Stimulated activated naive CD8-positive, alpha-beta T cell treated with anti-CD3 and anti-CD28 coated beads, Interleukin-15, amount 100 ng/mL, for 72 hours (primary cell): Measurements from ENCODE around the gene ZNF653.

Experiments
- ATAC-seq: fragments of 150-1000 bp; cut with Tn5 transposase; 2 replicates; pipeline ENCODE4 v1.10.0; 2021; ENCODE audit warnings: mild to moderate bottlenecking, moderate library complexity
- DNase-seq, 2 donors: peaks; one replicate each; pipeline ENCODE4 v3.0.0; 2021 to 2022
- H3K27ac Mint-ChIP-seq, 2 donors: one replicate each; pipeline ENCODE4 v1.8.0; 2022; ENCODE audit warnings: mild to moderate bottlenecking in 2 of 2, mixed read lengths in 2 of 2, moderate library complexity in 2 of 2
- H3K27me3 Mint-ChIP-seq: one replicate; pipeline ENCODE4 v1.8.0; 2022; ENCODE audit warnings: mixed read lengths
- H3K4me1 Mint-ChIP-seq: one replicate; pipeline ENCODE4 v1.8.0; 2022; ENCODE audit warnings: mild to moderate bottlenecking, mixed read lengths
- H3K4me3 Mint-ChIP-seq, 2 donors: one replicate each; pipeline ENCODE4 v1.8.0; 2022; ENCODE audit warnings: mild to moderate bottlenecking in 2 of 2, mixed read lengths in 2 of 2, moderate library complexity in 1 of 2
- H3K9me3 Mint-ChIP-seq, 2 donors: one replicate each; pipeline ENCODE4 v1.8.0; 2022; ENCODE audit warnings: mixed read lengths in 2 of 2

ZNF653 gene, protein sequence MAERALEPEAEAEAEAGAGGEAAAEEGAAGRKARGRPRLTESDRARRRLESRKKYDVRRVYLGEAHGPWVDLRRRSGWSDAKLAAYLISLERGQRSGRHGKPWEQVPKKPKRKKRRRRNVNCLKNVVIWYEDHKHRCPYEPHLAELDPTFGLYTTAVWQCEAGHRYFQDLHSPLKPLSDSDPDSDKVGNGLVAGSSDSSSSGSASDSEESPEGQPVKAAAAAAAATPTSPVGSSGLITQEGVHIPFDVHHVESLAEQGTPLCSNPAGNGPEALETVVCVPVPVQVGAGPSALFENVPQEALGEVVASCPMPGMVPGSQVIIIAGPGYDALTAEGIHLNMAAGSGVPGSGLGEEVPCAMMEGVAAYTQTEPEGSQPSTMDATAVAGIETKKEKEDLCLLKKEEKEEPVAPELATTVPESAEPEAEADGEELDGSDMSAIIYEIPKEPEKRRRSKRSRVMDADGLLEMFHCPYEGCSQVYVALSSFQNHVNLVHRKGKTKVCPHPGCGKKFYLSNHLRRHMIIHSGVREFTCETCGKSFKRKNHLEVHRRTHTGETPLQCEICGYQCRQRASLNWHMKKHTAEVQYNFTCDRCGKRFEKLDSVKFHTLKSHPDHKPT

DNA sequence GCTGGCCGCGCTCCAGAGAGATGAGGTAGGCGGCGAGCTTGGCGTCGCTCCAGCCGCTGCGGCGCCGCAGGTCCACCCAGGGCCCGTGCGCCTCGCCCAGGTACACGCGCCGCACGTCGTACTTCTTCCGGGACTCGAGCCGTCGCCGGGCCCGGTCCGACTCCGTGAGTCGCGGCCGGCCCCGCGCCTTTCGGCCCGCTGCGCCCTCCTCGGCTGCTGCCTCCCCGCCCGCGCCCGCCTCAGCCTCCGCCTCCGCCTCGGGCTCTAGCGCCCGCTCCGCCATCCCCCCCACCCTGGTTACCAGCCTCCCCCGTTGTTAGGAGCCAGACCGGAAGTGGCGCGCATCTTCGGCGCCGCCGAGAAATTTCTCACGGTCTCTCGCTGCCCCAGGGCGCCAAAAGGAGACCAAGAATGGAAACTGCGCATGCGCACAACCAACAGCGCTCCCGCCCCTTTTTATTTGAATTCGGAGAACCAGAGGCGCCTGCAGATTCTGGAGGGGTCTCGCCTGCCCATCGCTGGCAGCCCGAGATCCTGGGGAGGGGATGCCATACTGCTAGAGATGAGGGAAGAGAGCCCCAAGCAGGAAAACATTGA is at the start of gene ZNF653:
ZNF653 (minus strand) TSS at position 336 of the 597 bp plus-strand sequence; CDS start at position 283, 53 bp downstream.
- DNase-seq, result peak; percentile 94 to 95
- Mint-ChIP-seq H3K4me3 (peak within 1 kb of the TSS; percentile 96), H3K9me3 (no peaks in the 10 kb centered on the region), H3K27ac (peak within 1 kb of the TSS; percentile 91 to 96), H3K4me1 (peaks cover 38% of the 10 kb centered on the region), H3K27me3 (no peaks in the 10 kb centered on the region)
- peak; percentile 84 for ATAC-seq

DNA sequence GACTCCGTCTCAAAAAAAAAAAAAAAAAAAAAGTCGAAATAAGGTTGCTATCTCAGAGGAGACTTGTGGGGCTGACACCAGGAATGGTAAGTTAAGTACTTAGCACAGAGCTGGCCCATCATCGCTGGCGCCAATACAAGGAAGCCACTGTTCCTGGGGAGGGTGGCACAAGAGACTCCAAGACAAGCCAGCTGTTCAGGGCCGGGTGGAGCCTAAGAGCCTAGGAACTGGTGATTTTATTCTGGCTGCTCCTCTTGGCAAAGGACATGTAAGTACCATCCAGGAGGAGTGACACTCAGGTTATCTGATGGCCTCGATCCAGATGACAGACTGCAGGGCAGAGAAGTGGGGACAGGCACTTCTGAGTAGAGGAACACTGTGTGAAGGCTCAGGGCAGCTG is 49.6 kb upstream of the ZNF653 start:
- H3K4me3 Mint-ChIP-seq, result no peak overlapping the region
- peaks cover 48% of the 10 kb centered on the region for H3K4me1 Mint-ChIP-seq
- ATAC-seq, result no peak
- H3K27me3 Mint-ChIP-seq, result no peaks in the 10 kb centered on the region
- no peak for DNase-seq
- H3K27ac Mint-ChIP-seq, result peak overlapping the region; percentile 27 to 65
- no peaks in the 10 kb centered on the region for H3K9me3 Mint-ChIP-seq

DNA sequence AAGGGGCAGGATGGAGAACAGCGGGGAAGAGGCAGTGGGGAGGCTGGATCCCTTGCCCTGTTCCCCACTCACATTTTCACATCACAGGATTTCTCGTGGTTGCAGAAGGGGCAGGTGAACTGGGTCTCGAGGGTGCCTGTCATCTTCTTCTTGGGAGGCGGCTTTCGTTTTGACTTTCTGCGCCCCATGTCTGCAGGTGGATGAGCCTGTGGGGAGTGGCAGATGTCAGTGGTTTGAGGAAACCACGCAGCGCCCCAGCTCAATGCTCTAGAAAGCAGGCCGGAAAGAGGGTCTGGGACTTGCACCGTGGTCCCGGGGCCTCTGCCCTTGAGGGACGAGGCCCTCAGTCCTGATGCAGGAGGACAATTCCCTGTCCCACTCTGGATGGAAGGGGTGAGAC is 48.5 kb upstream of the ZNF653 start:
- ATAC-seq (no peak), DNase-seq (no peak)
- H3K4me1 Mint-ChIP-seq, result peaks cover 42% of the 10 kb centered on the region
- no peak overlapping the region for H3K27ac Mint-ChIP-seq
- H3K9me3 Mint-ChIP-seq, result no peaks in the 10 kb centered on the region
- no peak overlapping the region for H3K4me3 Mint-ChIP-seq
- H3K27me3 Mint-ChIP-seq, result no peaks in the 10 kb centered on the region

DNA sequence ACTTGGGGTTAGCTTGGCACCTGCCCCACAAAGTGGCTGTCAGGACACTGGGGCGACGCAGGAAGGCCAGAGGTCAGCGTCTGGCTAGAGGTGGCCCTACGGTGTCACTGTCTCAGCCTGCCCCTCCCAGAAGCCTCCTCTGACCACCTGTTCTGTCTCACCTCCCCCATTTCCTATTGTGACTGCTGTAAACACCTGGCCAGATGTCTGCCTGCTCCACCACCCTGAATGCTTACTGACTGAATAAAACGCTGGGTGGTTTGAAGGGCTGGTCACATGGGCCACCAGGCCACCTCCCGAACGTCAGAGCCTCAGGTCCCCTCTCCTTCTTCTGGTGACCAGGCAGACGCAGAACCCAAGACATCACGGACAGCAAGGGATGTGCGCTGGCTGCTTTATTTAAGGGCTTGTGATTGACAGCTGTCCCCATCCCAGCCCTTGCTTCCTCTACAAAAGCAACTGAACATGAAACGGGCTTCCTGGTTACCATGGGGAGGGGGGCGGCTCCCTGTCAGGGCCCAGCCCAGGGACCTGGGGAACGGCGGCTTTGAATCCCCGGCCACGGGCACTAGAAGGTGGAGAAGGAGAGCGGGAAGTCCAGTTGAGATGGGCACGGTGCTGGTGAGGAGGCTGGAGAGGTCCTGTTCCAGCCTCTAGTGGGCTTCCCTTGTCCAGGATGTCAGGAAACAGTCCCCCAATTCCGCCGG is 47.2 kb upstream of the ZNF653 start:
- Mint-ChIP-seq H3K27me3 (no peaks in the 10 kb centered on the region), H3K27ac (peak overlapping the region in 1 of 2 donors; percentile 86), H3K4me3 (no peak overlapping the region), H3K4me1 (peaks cover 31% of the 10 kb centered on the region), H3K9me3 (no peaks in the 10 kb centered on the region)
- DNase-seq (no peak), ATAC-seq (no peak)

DNA sequence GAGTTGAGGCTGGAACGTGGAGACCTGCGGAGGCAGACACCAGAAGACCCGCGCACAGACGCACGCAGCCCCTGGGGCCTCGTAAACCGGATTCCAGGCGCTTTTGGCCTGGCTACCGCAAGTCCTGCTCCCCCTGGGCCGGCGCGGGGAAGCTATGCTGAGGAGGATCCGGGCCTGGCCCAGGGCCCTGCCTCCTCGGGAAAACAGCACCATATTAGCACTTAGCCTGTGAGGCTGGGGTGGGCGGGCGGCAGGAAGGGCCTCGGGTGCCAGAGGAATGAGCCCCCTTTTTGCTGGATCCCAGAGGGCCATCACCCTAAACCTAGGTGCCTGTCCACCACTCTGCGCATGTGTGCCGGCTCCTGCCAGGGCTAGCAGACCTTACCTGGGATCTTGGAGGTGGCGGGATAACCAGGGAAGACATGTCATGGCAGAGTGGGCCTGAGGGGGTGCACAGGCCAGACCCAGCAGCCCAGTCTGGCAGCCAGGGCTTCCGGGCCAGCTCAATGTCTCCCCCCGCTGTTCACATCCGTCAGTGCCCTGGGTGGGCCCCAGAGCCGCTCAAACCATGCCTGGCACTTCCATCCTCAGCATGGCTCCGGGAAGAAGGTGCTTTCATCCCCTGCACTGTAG is 46.1 kb upstream of the ZNF653 start:
- H3K9me3 Mint-ChIP-seq, result no peaks in the 10 kb centered on the region
- no peak overlapping the region for H3K4me3 Mint-ChIP-seq
- ATAC-seq, result peak; percentile 39
- H3K4me1 Mint-ChIP-seq, result peaks cover 22% of the 10 kb centered on the region
- no peaks in the 10 kb centered on the region for H3K27me3 Mint-ChIP-seq
- H3K27ac Mint-ChIP-seq, result no peak overlapping the region
- no peak for DNase-seq

DNA sequence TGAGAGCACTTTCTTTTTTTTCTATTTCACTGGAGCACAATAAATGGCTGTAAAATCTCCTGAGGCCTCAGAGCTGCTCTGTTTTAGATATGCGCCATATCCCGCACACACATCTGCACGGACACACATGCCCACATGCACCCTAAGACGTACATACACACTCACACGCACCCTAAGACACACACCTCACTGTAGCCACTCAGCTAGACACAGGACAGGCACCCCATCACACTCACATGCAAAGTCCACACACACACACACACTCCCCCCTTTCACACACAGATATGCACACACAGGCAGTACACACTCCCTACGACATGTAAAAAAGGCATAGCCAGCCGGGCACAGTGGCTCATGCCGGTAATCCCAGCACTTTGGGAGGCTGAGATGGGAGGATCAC is 44.6 kb upstream of the ZNF653 start:
- H3K4me3 Mint-ChIP-seq, result no peak overlapping the region
- no peak for ATAC-seq
- no peak overlapping the region for H3K27ac Mint-ChIP-seq
- no peak for DNase-seq
- H3K27me3 Mint-ChIP-seq, result no peaks in the 10 kb centered on the region
- no peaks in the 10 kb centered on the region for H3K9me3 Mint-ChIP-seq
- H3K4me1 Mint-ChIP-seq, result peaks cover 10% of the 10 kb centered on the region

DNA sequence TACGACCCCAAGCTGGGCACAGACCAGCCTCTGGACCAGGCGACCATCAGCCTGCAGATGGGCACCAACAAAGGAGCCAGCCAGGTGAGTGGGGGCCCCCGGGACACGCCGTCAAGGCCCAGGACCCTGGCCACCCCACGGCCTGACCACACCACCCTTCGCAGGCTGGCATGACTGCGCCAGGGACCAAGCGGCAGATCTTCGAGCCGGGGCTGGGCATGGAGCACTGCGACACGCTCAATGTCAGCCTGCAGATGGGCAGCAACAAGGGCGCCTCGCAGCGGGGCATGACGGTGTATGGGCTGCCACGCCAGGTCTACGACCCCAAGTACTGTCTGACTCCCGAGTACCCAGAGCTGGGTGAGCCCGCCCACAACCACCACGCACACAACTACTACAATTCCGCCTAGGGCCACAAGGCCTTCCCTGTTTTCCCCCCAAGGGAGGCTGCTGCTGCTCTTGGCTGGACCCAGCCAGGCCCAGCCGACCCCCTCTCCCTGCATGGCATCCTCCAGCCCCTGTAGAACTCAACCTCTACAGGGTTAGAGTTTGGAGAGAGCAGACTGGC is 43.8 kb upstream of the ZNF653 start:
- no peak overlapping the region for H3K4me3 Mint-ChIP-seq

DNA sequence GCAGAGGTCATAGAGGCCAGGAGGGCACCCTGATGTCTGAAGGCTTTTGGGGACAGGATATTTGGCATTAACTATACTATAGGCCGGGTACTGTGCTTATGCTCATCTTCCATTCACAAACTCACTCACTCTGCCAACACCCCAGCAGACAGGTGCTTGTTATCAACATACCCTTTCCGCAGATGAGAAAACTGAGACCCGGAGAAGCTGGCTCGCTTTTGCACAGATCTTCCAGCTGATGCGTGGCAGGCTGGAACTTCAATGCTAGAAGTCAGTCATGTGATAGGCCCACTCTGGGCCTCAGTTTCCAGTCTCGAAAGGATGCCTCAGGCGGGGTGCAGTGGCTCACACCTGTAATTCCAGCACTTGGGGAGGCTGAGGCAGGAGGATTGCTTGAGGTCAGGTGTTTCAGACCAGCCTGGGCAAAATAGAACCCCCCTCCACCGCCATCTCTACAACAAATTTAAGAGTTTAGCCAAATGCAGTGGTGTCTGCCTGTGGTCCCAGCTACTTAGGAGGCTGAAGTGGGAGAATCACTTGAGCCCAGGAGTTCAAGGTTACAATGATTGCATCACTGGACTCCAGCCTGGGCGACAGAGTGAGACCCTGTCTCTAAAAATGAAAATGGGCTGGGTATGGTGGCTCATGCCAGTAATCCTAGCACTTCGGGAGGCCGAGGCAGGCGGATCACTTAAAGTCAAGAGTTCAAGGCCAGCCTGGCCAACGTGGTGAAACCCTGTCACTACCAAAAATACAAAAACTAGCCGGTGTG is 42.5 kb upstream of the ZNF653 start:
- ATAC-seq (no peak), DNase-seq (no peak)
- Mint-ChIP-seq H3K27ac (no peak overlapping the region), H3K4me3 (no peak overlapping the region), H3K27me3 (peaks cover 8% of the 10 kb centered on the region), H3K9me3 (no peaks in the 10 kb centered on the region), H3K4me1 (no peaks in the 10 kb centered on the region)

More for the DNA sequence above, 43.8 kb upstream of the ZNF653 start:
- Mint-ChIP-seq H3K9me3 (no peaks in the 10 kb centered on the region), H3K4me1 (peaks cover 7% of the 10 kb centered on the region), H3K27ac (peak overlapping the region in 1 of 2 donors; percentile 52), H3K27me3 (no peaks in the 10 kb centered on the region)
- no peak for ATAC-seq
- no peak for DNase-seq

DNA sequence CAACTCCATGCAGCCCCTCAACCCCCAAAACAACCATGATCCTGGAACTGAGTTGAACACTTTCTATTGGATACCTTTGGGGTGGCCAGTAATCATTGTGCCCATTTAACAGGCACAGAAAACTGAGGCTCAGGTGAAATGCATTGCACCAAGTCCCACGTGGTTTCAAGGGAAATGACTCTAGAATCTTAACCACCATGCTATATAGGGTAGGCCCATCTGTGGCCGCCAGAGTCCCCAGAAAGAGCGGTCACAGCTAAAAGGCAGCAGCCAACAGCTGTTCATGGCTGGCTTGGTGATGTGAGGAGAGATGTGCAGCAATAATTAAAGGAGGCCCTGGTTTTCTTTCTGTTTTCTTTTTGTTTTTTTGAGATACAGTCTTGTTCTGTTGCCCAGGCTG is 35.6 kb upstream of the ZNF653 start:
- Mint-ChIP-seq H3K9me3 (no peaks in the 10 kb centered on the region), H3K4me1 (peaks cover 19% of the 10 kb centered on the region), H3K27me3 (peaks cover 36% of the 10 kb centered on the region), H3K4me3 (no peak overlapping the region), H3K27ac (no peak overlapping the region)
- ATAC-seq, result no peak
- no peak for DNase-seq

DNA sequence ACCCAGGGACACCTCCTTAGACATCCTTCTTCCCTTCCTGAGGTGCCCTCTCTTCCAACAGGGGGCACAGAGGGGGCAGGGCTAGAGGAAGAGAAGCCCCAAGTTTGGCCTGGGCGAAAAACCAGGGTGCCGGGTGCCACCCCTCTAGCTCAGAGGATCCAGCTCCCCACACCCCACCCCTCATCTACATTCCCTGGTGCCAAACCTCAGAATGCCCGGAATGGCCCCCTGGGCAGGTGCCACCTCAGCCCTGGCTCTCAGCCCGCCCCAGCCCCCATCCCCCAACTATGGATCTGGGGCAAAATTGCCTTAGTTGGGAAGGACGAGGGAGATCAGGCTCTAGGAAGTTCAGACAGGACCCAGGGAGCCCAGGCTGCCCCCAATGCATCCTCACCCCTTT is 35.0 kb upstream of the ZNF653 start:
- Mint-ChIP-seq H3K27ac (no peak overlapping the region), H3K4me1 (peaks cover 25% of the 10 kb centered on the region), H3K27me3 (peaks cover 36% of the 10 kb centered on the region), H3K9me3 (no peaks in the 10 kb centered on the region), H3K4me3 (no peak overlapping the region)
- no peak for DNase-seq
- no peak for ATAC-seq

DNA sequence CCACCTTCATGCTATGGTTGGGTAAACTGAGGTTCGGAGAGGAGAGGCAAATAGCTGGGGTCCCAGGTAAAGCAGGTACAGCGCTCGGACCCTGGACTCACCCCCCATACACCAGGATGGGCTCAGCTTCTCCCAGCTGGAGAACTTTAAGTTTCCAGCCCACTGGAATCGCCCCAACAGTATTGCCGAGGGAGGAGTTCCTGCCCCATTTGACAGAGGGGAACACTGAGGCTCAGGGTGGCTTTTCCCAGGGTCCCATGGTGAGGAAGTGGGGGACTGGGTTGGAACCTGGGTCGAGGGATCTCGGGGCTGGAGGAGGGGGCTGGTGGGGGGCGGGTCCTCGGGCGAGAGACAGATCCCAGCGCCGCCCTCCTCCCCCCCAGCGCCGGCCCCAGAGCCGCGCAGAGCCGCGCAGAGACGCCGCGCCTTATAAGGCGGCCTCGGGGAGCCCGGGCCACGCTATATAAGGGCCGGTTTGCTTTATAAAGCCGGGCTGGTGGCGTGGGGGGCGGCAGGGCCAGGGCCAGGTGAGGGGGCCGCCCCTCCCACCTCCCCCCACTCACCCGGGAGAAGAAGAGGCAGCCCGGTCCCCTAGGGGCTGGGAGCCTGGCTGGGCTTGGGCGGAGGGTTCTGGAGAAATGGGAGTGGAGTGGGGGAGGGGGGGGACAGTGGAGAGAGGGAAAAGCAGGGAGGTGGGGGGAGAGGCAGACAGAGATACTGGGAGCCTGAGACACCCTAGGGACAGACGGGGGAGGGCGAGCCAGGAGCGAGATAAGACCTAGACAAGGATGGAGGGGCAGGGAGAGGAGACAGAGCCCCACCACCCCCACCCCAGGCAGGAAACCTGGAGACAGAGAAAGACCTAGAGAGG is 34.1 kb upstream of the ZNF653 start:
- no peak for ATAC-seq
- peaks cover 36% of the 10 kb centered on the region for H3K27me3 Mint-ChIP-seq
- peaks cover 29% of the 10 kb centered on the region for H3K4me1 Mint-ChIP-seq
- no peak overlapping the region for H3K27ac Mint-ChIP-seq
- H3K4me3 Mint-ChIP-seq, result no peak overlapping the region
- DNase-seq, result no peak
- no peaks in the 10 kb centered on the region for H3K9me3 Mint-ChIP-seq

DNA sequence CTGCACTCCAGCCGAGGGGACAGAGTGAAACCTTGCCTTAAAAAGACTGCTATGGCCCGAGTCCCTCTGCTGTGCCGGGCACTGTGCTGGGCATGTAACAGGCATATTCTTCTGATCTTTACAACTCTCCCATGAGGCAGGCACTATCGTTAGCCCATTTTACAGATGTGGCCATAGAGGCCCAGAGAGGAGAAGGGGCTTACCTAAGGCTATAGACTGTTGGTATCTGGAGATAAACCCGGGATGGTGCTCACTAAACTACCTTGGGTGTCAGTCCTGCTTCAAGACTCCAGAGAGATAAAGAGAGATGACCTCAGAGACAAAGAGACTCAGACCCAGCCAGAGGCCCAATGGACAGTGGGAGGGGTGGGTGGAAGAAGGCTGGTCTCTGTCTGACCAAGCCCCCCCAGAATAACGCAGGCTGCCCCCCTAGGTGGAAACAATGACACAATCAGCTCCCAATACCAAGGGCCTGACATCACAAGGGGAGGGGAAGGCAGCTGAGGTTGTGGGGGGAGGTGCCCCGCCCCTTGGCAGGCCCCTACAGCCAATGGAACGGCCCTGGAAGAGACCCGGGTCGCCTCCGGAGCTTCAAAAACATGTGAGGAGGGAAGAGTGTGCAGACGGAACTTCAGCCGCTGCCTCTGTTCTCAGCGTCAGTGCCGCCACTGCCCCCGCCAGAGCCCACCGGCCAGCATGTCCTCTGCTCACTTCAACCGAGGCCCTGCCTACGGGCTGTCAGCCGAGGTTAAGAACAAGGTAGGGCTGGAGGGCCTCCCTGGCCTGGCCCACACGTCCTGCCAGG is 32.8 kb upstream of the ZNF653 start, which contains the start of gene CNN1:
CNN1 (plus strand) TSS at position 620 of the 805 bp plus-strand sequence; CDS start at position 697, 77 bp downstream.
- no peak for ATAC-seq
- peak within 1 kb of the TSS in 1 of 2 donors; percentile 78 for H3K27ac Mint-ChIP-seq
- H3K4me3 Mint-ChIP-seq, result peak within 1 kb of the TSS in 1 of 2 donors; percentile 54
- H3K27me3 Mint-ChIP-seq, result peaks cover 34% of the 10 kb centered on the region
- no peaks in the 10 kb centered on the region for H3K9me3 Mint-ChIP-seq
- H3K4me1 Mint-ChIP-seq, result peaks cover 29% of the 10 kb centered on the region
- no peak for DNase-seq
